H1 (cell line): ENCODE results near the gene RREB1. TPM values are rescaled to one million over a fixed set of nuclear protein-coding genes. Genes with fewer than 3 reads are reported as not detected.

Experiments
- CTCF ChIA-PET: fragments of 300-600 bp; sonication (Branson Sonifier 250); formaldehyde crosslinking; loops from one replicate; lab custom pipeline; 2021; ENCODE audit not compliant: partially characterized antibody; lab: Charles Lee
- POLR2A ChIA-PET: fragments of 300-600 bp; sonication (Branson Sonifier 250); formaldehyde crosslinking; loops from one replicate; lab custom pipeline; 2021; ENCODE audit warnings: inconsistent platforms; ENCODE audit not compliant: partially characterized antibody; lab: Charles Lee
- DNase-seq, 2 experiments: peaks; one replicate each; pipeline versions ENCODE4 v3.0.0 to v3.0.0-alpha.2; 2010 to 2022; ENCODE audit warnings: low spot score in 2 of 2, low read depth in 1 of 2, mixed read lengths in 1 of 2
- FAIRE-seq: peaks from 2 replicates; lab custom pipeline; 2011; peaks lifted over from hg19 to GRCh38; lab: Jason Lieb, UNC
- H2AFZ ChIP-seq: 2 replicates; pipeline ENCODE4 v1.8.1; 2012; ENCODE audit warnings: low read length, inconsistent platforms
- H2AK5ac ChIP-seq: 2 replicates; pipeline ENCODE4 v1.6.1; 2013; ENCODE audit warnings: low read depth, low read length
- H2BK120ac ChIP-seq: replicated peaks from 2 replicates; pipeline ENCODE3; 2013; ENCODE audit warnings: low read depth, low read length, inconsistent platforms
- H2BK12ac ChIP-seq: 2 replicates; pipeline ENCODE4 v1.6.1; 2013; ENCODE audit warnings: low read depth, low read length
- H2BK15ac ChIP-seq: 2 replicates; pipeline ENCODE4 v1.6.1; 2013; ENCODE audit warnings: low read length
- H2BK20ac ChIP-seq: 2 replicates; pipeline ENCODE4 v1.6.1; 2013; ENCODE audit warnings: low read length
- H2BK5ac ChIP-seq: 2 replicates; pipeline ENCODE4 v1.6.1; 2013; ENCODE audit warnings: low read depth, low read length
- H3K14ac ChIP-seq: 2 replicates; pipeline ENCODE4 v1.6.1; 2013; ENCODE audit warnings: inconsistent platforms; ENCODE audit not compliant: insufficient read length
- H3K18ac ChIP-seq: 2 replicates; pipeline ENCODE4 v1.6.1; 2013; ENCODE audit warnings: low read length; ENCODE audit errors: extremely low read depth
- H3K23ac ChIP-seq: 2 replicates; pipeline ENCODE4 v1.6.1; 2013; ENCODE audit warnings: inconsistent platforms; ENCODE audit not compliant: insufficient read length
- H3K23me2 ChIP-seq: 2 replicates; pipeline ENCODE4 v1.6.1; 2013; ENCODE audit warnings: low read depth, low read length
- H3K27ac ChIP-seq: 2 replicates; pipeline ENCODE4 v1.6.1; 2011; ENCODE audit warnings: low read depth, low read length, inconsistent platforms
- H3K27me3 ChIP-seq, 4 experiments: replicated peaks in 1 of 4; 1 replicate in 1 of 4; 2 replicates in 3 of 4; pipeline versions ENCODE4 v1.6.1 to v1.8.1; 2011 to 2013; ENCODE audit warnings: low read length in 3 of 4, mild to moderate bottlenecking in 3 of 4, inconsistent platforms in 2 of 4, mixed read lengths in 2 of 4, moderate library complexity in 1 of 4; ENCODE audit not compliant: control insufficient read depth in 3 of 4, insufficient read depth in 3 of 4; ENCODE audit errors: extremely low read depth in 1 of 4
- H3K36me3 ChIP-seq, 4 experiments: 2 replicates each; pipeline versions ENCODE4 v1.6.1 to v1.8.1; 2011 to 2013; ENCODE audit warnings: mild to moderate bottlenecking in 4 of 4, low read length in 3 of 4, moderate library complexity in 2 of 4, control low read depth in 1 of 4, inconsistent platforms in 1 of 4; ENCODE audit not compliant: insufficient read depth in 4 of 4, control insufficient read depth in 2 of 4
- H3K4ac ChIP-seq: replicated peaks from 2 replicates; pipeline ENCODE3; 2013; ENCODE audit warnings: low read length, low read depth, mixed read lengths, inconsistent platforms; ENCODE audit not compliant: insufficient read length
- H3K4me1 ChIP-seq, 4 experiments: replicated peaks in 1 of 4; 1 replicate in 1 of 4; 2 replicates in 3 of 4; pipeline versions ENCODE4 v1.6.1 to v1.8.1; 2011 to 2013; ENCODE audit warnings: low read length in 3 of 4, inconsistent platforms in 2 of 4, mixed read lengths in 1 of 4; ENCODE audit not compliant: insufficient read depth in 4 of 4, control insufficient read depth in 3 of 4
- H3K4me2 ChIP-seq, 2 experiments: 2 replicates each; pipeline versions ENCODE4 v1.6.1 to v1.8.1; 2011 to 2013; ENCODE audit warnings: low read depth in 2 of 2, low read length in 2 of 2, control low read depth in 1 of 2, inconsistent platforms in 1 of 2, mild to moderate bottlenecking in 1 of 2; ENCODE audit not compliant: insufficient read depth in 1 of 2
- H3K4me3 ChIP-seq, 4 experiments: fragments of 200-600, 300-600 bp in 1 of 4; sonication (generic), shearing (Covaris generic), sonication (Bioruptor Twin) in 1 of 4; 2 replicates each; pipeline versions ENCODE4 v1.5.1 to v1.8.1; 2011 to 2016; ENCODE audit warnings: low read length in 4 of 4, low read depth in 3 of 4, control low read depth in 2 of 4, inconsistent platforms in 2 of 4, mild to moderate bottlenecking in 2 of 4, mixed read lengths in 1 of 4, moderate library complexity in 1 of 4; ENCODE audit not compliant: insufficient read depth in 2 of 4; ENCODE audit errors: extremely low read depth in 1 of 4
- H3K56ac ChIP-seq: replicated peaks from 2 replicates; pipeline ENCODE3; 2013; ENCODE audit warnings: low read depth, mild to moderate bottlenecking, mixed read lengths, low read length, inconsistent platforms; ENCODE audit not compliant: insufficient read length
- H3K79me1 ChIP-seq: 2 replicates; pipeline ENCODE4 v1.6.1; 2013; ENCODE audit warnings: low read depth, low read length, control low read depth
- H3K79me2 ChIP-seq, 2 experiments: 2 replicates each; pipeline versions ENCODE4 v1.6.1 to v1.8.1; 2012 to 2013; ENCODE audit warnings: low read length in 2 of 2, mild to moderate bottlenecking in 2 of 2, inconsistent platforms in 1 of 2; ENCODE audit not compliant: insufficient read depth in 2 of 2, control insufficient read depth in 1 of 2
- H3K9ac ChIP-seq, 4 experiments: replicated peaks in 1 of 4; 1 replicate in 1 of 4; 2 replicates in 3 of 4; pipeline versions ENCODE4 v1.6.1 to v1.8.1; 2011 to 2013; ENCODE audit warnings: low read depth in 3 of 4, low read length in 3 of 4, control low read depth in 2 of 4, mild to moderate bottlenecking in 2 of 4, moderate library complexity in 2 of 4, inconsistent platforms in 1 of 4; ENCODE audit errors: extremely low read depth in 1 of 4
- H3K9me3 ChIP-seq, 2 experiments: 2 replicates each; pipeline versions ENCODE4 v1.6.1 to v1.8.1; 2012 to 2013; ENCODE audit warnings: mild to moderate bottlenecking in 2 of 2, moderate library complexity in 2 of 2, control low read depth in 1 of 2, inconsistent platforms in 1 of 2, low read depth in 1 of 2, low read length in 1 of 2, mixed read lengths in 1 of 2; ENCODE audit not compliant: insufficient read depth in 2 of 2
- H4K20me1 ChIP-seq, 2 experiments: replicated peaks in 1 of 2; 2 replicates each; pipeline versions ENCODE3 to v1.8.1; 2011 to 2013; ENCODE audit warnings: inconsistent platforms in 2 of 2, low read length in 2 of 2, mild to moderate bottlenecking in 1 of 2; ENCODE audit not compliant: insufficient read depth in 2 of 2, control insufficient read depth in 1 of 2
- H4K5ac ChIP-seq: 2 replicates; pipeline ENCODE4 v1.6.1; 2013; ENCODE audit warnings: low read length, low read depth, mixed read lengths, inconsistent platforms; ENCODE audit not compliant: insufficient read length
- H4K8ac ChIP-seq: 2 replicates; pipeline ENCODE4 v1.8.0; 2013; ENCODE audit warnings: mild to moderate bottlenecking, moderate library complexity, low read length, inconsistent platforms; ENCODE audit not compliant: insufficient read depth; ENCODE audit errors: extremely low read depth
- H4K91ac ChIP-seq: replicated peaks from 2 replicates; pipeline ENCODE3; 2013; ENCODE audit warnings: low read length, mixed read lengths, inconsistent platforms; ENCODE audit not compliant: insufficient read length
- BACH1 ChIP-seq: IDR thresholded peaks from 2 replicates; pipeline ENCODE4 v1.6.1; 2012; ENCODE audit warnings: low read length, improper control_type of control experiment
- GTF2F1 ChIP-seq: IDR thresholded peaks from 2 replicates; pipeline ENCODE4 v1.6.1; 2012; ENCODE audit warnings: low read depth, low read length, improper control_type of control experiment, borderline replicate concordance
- HDAC6 ChIP-seq: IDR thresholded peaks from one replicate; pipeline ENCODE4 v1.7.1; 2012; ENCODE audit warnings: low read depth, mild to moderate bottlenecking, inconsistent platforms, low read length, moderate library complexity
- NANOG ChIP-seq: IDR thresholded peaks from 2 replicates; pipeline ENCODE4 v1.6.1; 2011; ENCODE audit warnings: low read length, low read depth, mild to moderate bottlenecking, inconsistent platforms; ENCODE audit not compliant: insufficient read depth, poor library complexity, severe bottlenecking
- YY1 ChIP-seq: IDR thresholded peaks from 2 replicates; pipeline ENCODE4 v1.6.1; 2011; ENCODE audit warnings: low read depth, mild to moderate bottlenecking, low read length
- WGBS, 2 experiments: shearing (Covaris generic) in 1 of 2; methylation state at CpG; one replicate each; pipeline versions ENCODE4 v1.1.6 to v1.1.7; 2013 to 2015; ENCODE audit warnings: low lambda C conversion rate in 2 of 2, mixed read lengths in 2 of 2, inconsistent platforms in 1 of 2, low coverage in 1 of 2, missing lambda C conversion rate in 1 of 2; ENCODE audit not compliant: insufficient replicate concordance in 2 of 2, insufficient coverage in 1 of 2, insufficient read length in 1 of 2; ENCODE audit errors: extremely low coverage in 1 of 2, missing lambda C conversion rate in 1 of 2; 5-methylcytosine and 5-hydroxymethylcytosine counted together
- polyA plus RNA-seq, 7 experiments: library from polyadenylated mRNA; depleted of rRNA in 3 of 7; stranded (reverse) in 5 of 7; unstranded in 2 of 7; fragments of >200 nt in 5 of 7; fragments of 200-250 nt in 2 of 7; gene quantifications; 1 replicate in 5 of 7; 2 replicates in 1 of 7; 4 replicates in 1 of 7; pipeline versions ENCODE4 v1.2.1 to v1.2.3, GENCODE V29; 2011 to 2013; ENCODE audit warnings: missing spikeins in 2 of 7, mixed read lengths in 2 of 7
- total RNA-seq: library from RNA; stranded (reverse); fragmentation: NEBNext Ultra II Directional; extraction: Animal tissue kit (Norgen Biotek cat#: 25700); gene quantifications from 2 replicates; pipeline ENCODE4 v1.2.1, GENCODE V29; 2021

RREB1 gene
- total and polyA plus RNA-seq, 2 of the 8 experiments (the other 6 are each of a cell fraction or from before 2014, with no cell fraction given) = 3.9 to 34.7 TPM

- Histone ChIP-seq H2BK120ac (no peak overlapping the region), H3K23ac (no peak overlapping the region), H3K4me1 (peaks cover 0 to 9% (median 5%) of the 10 kb centered on the region in 4 experiments; a peak in 5 of 7 replicates), H3K9me3 (no peaks in the 10 kb centered on the region), H3K18ac (no peak overlapping the region), H2BK15ac (no peak overlapping the region), H3K4me2 (no peak overlapping the region), H4K5ac (no peak overlapping the region), H4K20me1 (no peaks in the 10 kb centered on the region), H4K8ac (no peak overlapping the region), H3K79me2 (no peaks in the 10 kb centered on the region; a peak in 1 of 4 replicates), H3K36me3 (peaks cover 0 to 9% (median 2%) of the 10 kb centered on the region in 4 experiments; a peak in 6 of 8 replicates), H3K9ac (no peak overlapping the region), H3K27me3 (no peaks in the 10 kb centered on the region), H2AK5ac (no peak overlapping the region), H3K23me2 (no peaks in the 10 kb centered on the region), H3K4ac (no peak overlapping the region), H3K56ac (no peak overlapping the region), H2AFZ (no peak overlapping the region), H2BK20ac (no peak overlapping the region), H3K27ac (no peak overlapping the region), H4K91ac (no peak overlapping the region), H3K4me3 (no peak overlapping the region), H2BK5ac (no peak overlapping the region), H2BK12ac (no peak overlapping the region), H3K14ac (no peak overlapping the region), H3K79me1 (no peaks in the 10 kb centered on the region; the same call in 1 of the 2 replicates)
- TF ChIP-seq GTF2F1 = no peak
- TF ChIP-seq HDAC6 = no peak
- no peak for TF ChIP-seq NANOG
- no peak for TF ChIP-seq YY1
- no peak for TF ChIP-seq BACH1
- FAIRE-seq (no peak), DNase-seq (no peak)
- ChIA-PET POLR2A (no interaction called here), CTCF (interaction anchor here (1.0 to 2.3 kb wide), 6 partner anchors 20 to 63 kb away, joined by 3 to 10 read pairs (median 4); no protein-coding TSS in a partner anchor)
- WGBS, 2 experiments = 89% methylated on average over 4 of the region's 4 CpGs; no CpG with 5 or more reads in 1 of the 2 experiments
Observed at GRCh38 chr6:7180751-7181150, 73.0 kb downstream of the RREB1 start.
